PC-3 (cell line): ENCODE data around the gene TRPV5. TPM values are rescaled to one million over a fixed set of nuclear protein-coding genes. Genes with fewer than 3 reads are reported as not detected.

ENCODE experiments used
- ATAC-seq: fragments of 200-7000 bp; cut with Tn5 transposase; 2 replicates; pipeline ENCODE4 v1.9.1; 2020; ENCODE audit warnings: mild to moderate bottlenecking, moderate library complexity
- BruUV-seq: library from RNA; stranded (reverse); fragments of 400-500 nt; replicated peaks from 2 replicates; lab custom pipeline; 2021; lab: Mats Ljungman, UMichigan
- CTCF ChIA-PET: fragments of 300-600 bp; sonication (Branson Sonifier 250); formaldehyde crosslinking; loops from one replicate; lab custom pipeline; 2022; ENCODE audit warnings: antibody characterized with exemption; lab: Charles Lee
- POLR2A ChIA-PET: fragments of 300-600 bp; sonication (Branson Sonifier 250); formaldehyde crosslinking; loops from one replicate; lab custom pipeline; 2022; ENCODE audit warnings: antibody characterized with exemption; ENCODE audit not compliant: unreplicated experiment; lab: Charles Lee
- DNase-seq: peaks from one replicate; pipeline ENCODE4 v3.0.0-alpha.2; 2015
- H2AFZ ChIP-seq: fragments of 300-600 bp; sonication (generic); 2 replicates; pipeline ENCODE4 v1.6.0; 2016; ENCODE audit warnings: antibody characterized with exemption, low read length
- H3F3A ChIP-seq: fragments of 300-600 bp; sonication (generic); one replicate; pipeline ENCODE4 v1.6.0; 2017; ENCODE audit warnings: antibody characterized with exemption, low read length, control low read depth, mild to moderate bottlenecking; ENCODE audit not compliant: unreplicated experiment
- H3K27ac ChIP-seq: fragments of 300-600 bp; sonication (generic); 2 replicates; pipeline ENCODE4 v1.5.1; 2016; ENCODE audit warnings: mild to moderate bottlenecking, low read length
- H3K27me3 ChIP-seq: fragments of 300-600 bp; sonication (generic); 2 replicates; pipeline ENCODE4 v1.6.1; 2016; ENCODE audit warnings: low read length, mixed read lengths
- H3K36me3 ChIP-seq: fragments of 300-600 bp; sonication (generic); 2 replicates; pipeline ENCODE4 v1.6.1; 2016; ENCODE audit warnings: low read depth, mixed run types, low read length, mixed read lengths
- H3K4me1 ChIP-seq: fragments of 300-600 bp; sonication (generic); 2 replicates; pipeline ENCODE4 v1.5.1; 2016; ENCODE audit warnings: low read length; ENCODE audit not compliant: insufficient read depth
- H3K4me2 ChIP-seq: fragments of 300-600 bp; sonication (generic); 2 replicates; pipeline ENCODE4 v1.6.0; 2016; ENCODE audit warnings: low read length
- H3K4me3 ChIP-seq: fragments of 300-600 bp; sonication (generic); 2 replicates; pipeline ENCODE4 v1.5.1; 2016; ENCODE audit warnings: mild to moderate bottlenecking, low read length, mixed read lengths
- H3K79me2 ChIP-seq: fragments of 300-600 bp; sonication (generic); 2 replicates; pipeline ENCODE4 v1.6.1; 2017; ENCODE audit warnings: low read length, mixed read lengths
- H3K9ac ChIP-seq: fragments of 300-600 bp; sonication (generic); 2 replicates; pipeline ENCODE4 v1.6.0; 2016; ENCODE audit warnings: mild to moderate bottlenecking, low read length
- H3K9me2 ChIP-seq: fragments of 300-600 bp; sonication (generic); replicated peaks from 2 replicates; pipeline ENCODE4 v1.6.1; 2016; ENCODE audit warnings: mixed run types, low read length, mixed read lengths
- H3K9me3 ChIP-seq: fragments of 300-600 bp; sonication (generic); 2 replicates; pipeline ENCODE4 v1.6.1; 2016; ENCODE audit warnings: low read length, mixed read lengths
- H4K20me1 ChIP-seq: fragments of 300-600 bp; sonication (generic); 2 replicates; pipeline ENCODE4 v1.6.1; 2016; ENCODE audit warnings: low read length, mixed read lengths
- EZH2 ChIP-seq: fragments of 300-600 bp; sonication (generic); IDR thresholded peaks from one replicate; pipeline ENCODE4 v1.6.1; 2017; ENCODE audit warnings: antibody characterized with exemption, mild to moderate bottlenecking, low read length; ENCODE audit not compliant: unreplicated experiment
- EZH2phosphoT487 ChIP-seq: fragments of 300-600 bp; sonication (generic); IDR thresholded peaks from 2 replicates; pipeline ENCODE4 v1.6.1; 2018; ENCODE audit warnings: mild to moderate bottlenecking, antibody characterized with exemption, low read length, borderline replicate concordance
- intact Hi-C: fragments of 100-400 bp; cut with micrococcal nuclease; formaldehyde crosslinking; loops from 2 replicates; pipeline ENCODE4 v1.9.0; 2023
- total RNA-seq: library from RNA; depleted of rRNA; stranded (reverse); fragments of >200 nt; gene quantifications from 2 replicates; pipeline ENCODE4 v1.2.3, GENCODE V29; 2014
- TF ChIP-seq, protein P1 (sequence below): fragments of 300-600 bp; sonication (generic); conservative IDR thresholded peaks from 2 replicates; pipeline ENCODE4 v1.5.1; 2017; ENCODE audit warnings: antibody characterized with exemption, low read depth, mild to moderate bottlenecking, low read length

The TRPV5 gene
- total RNA-seq, 1 experiment from 2014 or later = not detected

DNA sequence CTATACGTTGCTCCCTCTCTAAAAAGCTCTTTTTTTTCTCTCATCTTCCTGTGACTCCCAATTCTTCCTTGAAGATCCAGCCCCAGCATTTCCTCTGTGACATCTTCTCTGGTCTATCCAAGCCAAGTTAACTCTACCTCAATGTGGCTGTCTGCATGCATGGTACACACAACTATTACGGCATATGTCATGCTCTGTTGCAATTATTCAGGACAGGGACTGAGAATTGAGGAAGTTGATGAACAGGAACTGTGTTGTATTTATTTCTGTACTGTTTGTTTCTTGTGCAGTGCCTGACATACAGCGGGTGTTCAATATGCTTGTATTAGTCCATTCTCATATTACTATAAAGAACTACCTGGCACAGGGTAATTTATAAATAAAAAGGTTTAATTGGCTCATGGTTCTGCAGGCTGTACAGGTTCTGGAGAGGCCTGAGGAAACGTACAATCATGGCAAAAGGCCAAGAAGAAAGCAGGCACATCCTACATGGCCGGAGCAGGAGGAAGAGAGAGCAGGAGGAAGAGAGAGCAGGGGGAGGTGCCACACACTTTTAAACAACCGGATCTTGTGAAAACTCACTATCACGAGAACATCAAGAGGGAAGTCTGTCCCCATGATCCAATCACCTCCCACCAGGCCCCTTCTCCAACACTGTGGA lies 6.3 kb downstream of the TRPV5 start:
- no peak overlapping the region for H2AFZ ChIP-seq
- TF ChIP-seq EZH2phosphoT487 = no peak
- TF ChIP-seq, protein P1, sequence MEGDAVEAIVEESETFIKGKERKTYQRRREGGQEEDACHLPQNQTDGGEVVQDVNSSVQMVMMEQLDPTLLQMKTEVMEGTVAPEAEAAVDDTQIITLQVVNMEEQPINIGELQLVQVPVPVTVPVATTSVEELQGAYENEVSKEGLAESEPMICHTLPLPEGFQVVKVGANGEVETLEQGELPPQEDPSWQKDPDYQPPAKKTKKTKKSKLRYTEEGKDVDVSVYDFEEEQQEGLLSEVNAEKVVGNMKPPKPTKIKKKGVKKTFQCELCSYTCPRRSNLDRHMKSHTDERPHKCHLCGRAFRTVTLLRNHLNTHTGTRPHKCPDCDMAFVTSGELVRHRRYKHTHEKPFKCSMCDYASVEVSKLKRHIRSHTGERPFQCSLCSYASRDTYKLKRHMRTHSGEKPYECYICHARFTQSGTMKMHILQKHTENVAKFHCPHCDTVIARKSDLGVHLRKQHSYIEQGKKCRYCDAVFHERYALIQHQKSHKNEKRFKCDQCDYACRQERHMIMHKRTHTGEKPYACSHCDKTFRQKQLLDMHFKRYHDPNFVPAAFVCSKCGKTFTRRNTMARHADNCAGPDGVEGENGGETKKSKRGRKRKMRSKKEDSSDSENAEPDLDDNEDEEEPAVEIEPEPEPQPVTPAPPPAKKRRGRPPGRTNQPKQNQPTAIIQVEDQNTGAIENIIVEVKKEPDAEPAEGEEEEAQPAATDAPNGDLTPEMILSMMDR = no peak
- no peak for TF ChIP-seq EZH2
- no peaks in the 10 kb centered on the region for H3K4me1 ChIP-seq
- H3K4me2 ChIP-seq = no peak overlapping the region
- H3K27ac ChIP-seq = no peak overlapping the region
- intact Hi-C loops = no loop called here
- DNase-seq (no peak), ATAC-seq (no peak)
- no peaks in the 10 kb centered on the region for H3F3A ChIP-seq
- no peaks in the 10 kb centered on the region for H3K79me2 ChIP-seq
- no peaks in the 10 kb centered on the region for H3K9me2 ChIP-seq
- ChIA-PET POLR2A (no interaction called here), CTCF (no interaction called here)
- peaks cover 37% of the 10 kb centered on the region for H3K27me3 ChIP-seq
- no TSS peak for BruUV-seq
- no peak overlapping the region for H3K9ac ChIP-seq
- no peaks in the 10 kb centered on the region for H3K36me3 ChIP-seq
- no peak overlapping the region for H3K4me3 ChIP-seq
- no peaks in the 10 kb centered on the region for H3K9me3 ChIP-seq
- H4K20me1 ChIP-seq = no peaks in the 10 kb centered on the region

DNA sequence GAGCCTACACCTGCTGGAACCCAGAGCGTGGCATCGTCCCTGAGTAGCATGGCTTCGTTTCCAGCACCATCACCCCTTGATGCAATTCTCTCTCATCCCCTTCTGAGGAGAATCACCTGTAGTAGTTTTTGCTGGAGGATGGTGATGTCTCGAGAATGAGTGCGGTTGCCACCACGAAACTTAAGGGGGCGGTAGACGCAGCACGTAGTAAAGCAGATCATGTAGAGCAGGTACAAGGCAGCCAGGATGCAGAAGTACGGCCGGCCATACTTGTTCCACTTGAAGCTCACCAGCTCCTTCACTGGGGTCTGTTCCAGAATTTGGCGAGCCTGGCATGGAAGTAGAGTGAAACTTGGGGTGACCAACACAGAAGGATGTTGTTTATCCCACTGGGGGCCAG lies 8.1 kb downstream of the TRPV5 start:
- TF ChIP-seq, protein P1 = peak; percentile 30; the same call in 1 of the 2 replicates
- no peak for TF ChIP-seq EZH2phosphoT487
- Histone ChIP-seq H3K4me1 (no peaks in the 10 kb centered on the region), H2AFZ (no peak overlapping the region), H3K4me2 (no peak overlapping the region), H3K9ac (no peak overlapping the region), H3F3A (no peaks in the 10 kb centered on the region), H3K36me3 (no peaks in the 10 kb centered on the region), H3K9me3 (no peaks in the 10 kb centered on the region), H3K4me3 (no peak overlapping the region), H3K27ac (no peak overlapping the region), H3K9me2 (no peaks in the 10 kb centered on the region), H4K20me1 (no peaks in the 10 kb centered on the region), H3K79me2 (no peaks in the 10 kb centered on the region), H3K27me3 (peaks cover 46% of the 10 kb centered on the region)
- ChIA-PET CTCF (no interaction called here), POLR2A (no interaction called here)
- no TSS peak for BruUV-seq
- ATAC-seq (no peak), DNase-seq (no peak)
- intact Hi-C loops = no loop called here

DNA sequence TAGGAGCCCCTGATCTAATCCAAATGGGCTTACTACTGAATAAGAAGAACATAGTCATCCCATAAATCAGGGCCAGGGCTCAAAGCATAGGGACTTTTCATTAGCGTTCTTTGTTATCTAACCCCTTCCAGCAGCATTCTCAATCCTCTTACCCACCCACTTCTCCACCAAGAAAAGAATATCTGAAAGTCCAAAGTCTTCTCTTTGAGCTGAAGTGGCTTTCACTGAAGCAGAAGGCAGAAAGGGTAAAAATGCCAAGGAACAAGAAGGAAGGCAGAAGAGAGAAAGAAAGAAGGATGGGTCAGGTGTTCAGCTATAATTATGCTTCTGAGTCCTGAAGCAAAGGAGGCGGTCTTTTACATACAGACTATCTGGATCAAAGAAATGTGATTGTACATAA lies 10.2 kb downstream of the TRPV5 start:
- BruUV-seq = no TSS peak
- no peak for ATAC-seq
- no peaks in the 10 kb centered on the region for H3K79me2 ChIP-seq
- H2AFZ ChIP-seq = no peak overlapping the region
- intact Hi-C loops = no loop called here
- H3K36me3 ChIP-seq = no peaks in the 10 kb centered on the region
- no peaks in the 10 kb centered on the region for H3K9me2 ChIP-seq
- no peaks in the 10 kb centered on the region for H3F3A ChIP-seq
- no peaks in the 10 kb centered on the region for H3K9me3 ChIP-seq
- peaks cover 59% of the 10 kb centered on the region for H3K27me3 ChIP-seq
- H3K4me1 ChIP-seq = no peaks in the 10 kb centered on the region
- H3K27ac ChIP-seq = no peak overlapping the region
- ChIA-PET CTCF (no interaction called here), POLR2A (no interaction called here)
- TF ChIP-seq EZH2phosphoT487 (no peak), EZH2 (no peak)
- TF ChIP-seq, protein P1 = no peak
- H3K4me2 ChIP-seq = no peak overlapping the region
- H3K9ac ChIP-seq = no peak overlapping the region
- H4K20me1 ChIP-seq = no peaks in the 10 kb centered on the region
- H3K4me3 ChIP-seq = no peak overlapping the region
- no peak for DNase-seq
